ENCODE measurements around the gene TSHZ2.

TSHZ2 gene

DNA sequence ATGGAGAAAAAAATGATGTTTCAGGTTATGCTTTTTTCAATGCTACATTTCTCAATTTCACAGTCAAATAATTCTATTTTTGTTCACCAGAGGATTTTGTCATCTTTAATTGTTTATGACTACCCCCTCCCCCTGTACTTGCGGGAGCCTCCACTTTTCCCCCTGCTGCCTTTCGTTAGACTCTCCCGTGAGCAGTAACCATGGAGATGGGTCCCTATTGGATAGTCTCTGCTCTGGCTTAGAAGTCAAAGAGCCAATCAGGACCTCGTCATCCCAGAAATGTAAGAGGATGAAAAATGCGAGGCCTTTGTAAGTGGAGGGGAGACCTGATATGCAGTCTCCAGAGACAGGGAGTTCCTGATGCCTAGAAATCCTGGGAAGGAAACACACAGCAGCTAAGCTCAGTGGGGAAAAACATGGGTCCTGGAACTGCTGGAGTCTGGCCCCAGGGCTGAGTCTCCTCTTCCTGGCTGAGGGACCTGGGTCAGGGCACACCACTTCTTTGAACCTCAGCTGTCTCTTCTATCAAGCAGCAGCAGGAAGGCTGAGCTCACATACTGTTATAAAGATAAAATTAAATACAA, 298.7 kb downstream of the TSHZ2 start:
- FAIRE-seq (no peak), DNase-seq (ENCODE audit: insufficient read length) (no peak)
- no peak for TF ChIP-seq TAF1 (IDR thresholded peaks at IDR 0.05; ENCODE audit: borderline replicate concordance, low read depth, low read length)
- TF ChIP-seq POLR2A (IDR thresholded peaks at IDR 0.05; ENCODE audit: low read depth, low read length) = no peak

- FAIRE-seq = no peak
- no peak for DNase-seq (ENCODE audit: insufficient read length)
- TF ChIP-seq TAF1 (IDR thresholded peaks at IDR 0.05; ENCODE audit: borderline replicate concordance, low read depth, low read length) = no peak
- no peak for TF ChIP-seq POLR2A (IDR thresholded peaks at IDR 0.05; ENCODE audit: low read depth, low read length)
Measured at GRCh38 chr20:53274365-53274764, 302.2 kb downstream of the TSHZ2 start.

- TF ChIP-seq POLR2A (IDR thresholded peaks at IDR 0.05; ENCODE audit: low read depth, low read length) = no peak
- TF ChIP-seq TAF1 (IDR thresholded peaks at IDR 0.05; ENCODE audit: borderline replicate concordance, low read depth, low read length) = no peak
- TF ChIP-seq POLR2AphosphoS5 (IDR thresholded peaks at IDR 0.05; ENCODE audit: low read depth, low read length) = no peak
- DNase-seq (ENCODE audit: insufficient read length) (no peak), FAIRE-seq (no peak)
Measured at GRCh38 chr20:53274807-53275206, 302.6 kb downstream of the TSHZ2 start.

DNA sequence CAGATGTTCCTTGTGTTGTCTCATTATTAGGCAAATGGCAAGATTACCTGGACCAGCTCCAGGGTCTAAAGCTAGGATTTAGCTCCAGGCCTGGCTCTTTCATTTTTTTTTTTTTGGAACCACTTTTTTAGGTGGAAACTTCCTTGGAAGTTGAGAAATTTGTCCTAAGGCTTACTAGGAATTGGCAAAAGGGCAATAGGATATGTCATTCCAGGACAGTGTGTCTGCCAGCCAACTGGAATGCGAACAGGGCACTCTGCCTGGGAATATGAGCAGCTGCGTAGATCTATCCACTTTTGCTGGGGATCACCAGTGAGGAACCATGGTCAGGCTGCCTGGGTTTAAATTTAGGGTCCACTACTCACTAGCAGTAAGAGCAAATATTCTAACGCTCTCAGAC, 304.0 kb downstream of the TSHZ2 start:
- FAIRE-seq (no peak), DNase-seq (ENCODE audit: insufficient read length) (no peak)
- no peak for TF ChIP-seq POLR2AphosphoS5 (IDR thresholded peaks at IDR 0.05; ENCODE audit: low read depth, low read length)
- no peak for TF ChIP-seq POLR2A (IDR thresholded peaks at IDR 0.05; ENCODE audit: low read depth, low read length)
- TF ChIP-seq TAF1 (IDR thresholded peaks at IDR 0.05; ENCODE audit: borderline replicate concordance, low read depth, low read length) = no peak

DNA sequence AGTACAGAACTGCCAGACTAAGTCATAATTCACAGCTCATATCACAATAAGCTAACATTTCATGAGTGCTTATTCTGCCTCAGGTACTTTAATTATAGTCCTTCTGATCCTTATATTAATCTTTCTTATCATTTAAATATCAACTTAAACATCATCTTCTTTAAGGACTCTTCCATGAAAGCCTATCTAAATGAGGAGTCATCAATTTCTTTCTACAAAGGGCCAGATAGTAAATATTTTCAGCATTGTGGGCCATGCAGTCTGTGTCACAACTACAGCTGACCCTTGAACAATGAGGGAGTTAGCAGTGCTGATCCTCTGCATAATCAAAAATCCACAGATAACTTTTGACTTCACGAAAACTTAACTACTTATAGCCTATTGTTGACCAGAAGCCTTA, 306.4 kb downstream of the TSHZ2 start:
- TF ChIP-seq POLR2A (IDR thresholded peaks at IDR 0.05; ENCODE audit: low read depth, low read length) = no peak
- TF ChIP-seq POLR2AphosphoS5 (IDR thresholded peaks at IDR 0.05; ENCODE audit: low read depth, low read length) = no peak
- no peak for TF ChIP-seq TAF1 (IDR thresholded peaks at IDR 0.05; ENCODE audit: borderline replicate concordance, low read depth, low read length)
- FAIRE-seq (no peak), DNase-seq (ENCODE audit: insufficient read length) (no peak)

- FAIRE-seq (no peak), DNase-seq (ENCODE audit: insufficient read length) (no peak)
- no peak for TF ChIP-seq POLR2AphosphoS5 (IDR thresholded peaks at IDR 0.05; ENCODE audit: low read depth, low read length)
Measured at GRCh38 chr20:53279735-53280134, 307.6 kb downstream of the TSHZ2 start.

DNA sequence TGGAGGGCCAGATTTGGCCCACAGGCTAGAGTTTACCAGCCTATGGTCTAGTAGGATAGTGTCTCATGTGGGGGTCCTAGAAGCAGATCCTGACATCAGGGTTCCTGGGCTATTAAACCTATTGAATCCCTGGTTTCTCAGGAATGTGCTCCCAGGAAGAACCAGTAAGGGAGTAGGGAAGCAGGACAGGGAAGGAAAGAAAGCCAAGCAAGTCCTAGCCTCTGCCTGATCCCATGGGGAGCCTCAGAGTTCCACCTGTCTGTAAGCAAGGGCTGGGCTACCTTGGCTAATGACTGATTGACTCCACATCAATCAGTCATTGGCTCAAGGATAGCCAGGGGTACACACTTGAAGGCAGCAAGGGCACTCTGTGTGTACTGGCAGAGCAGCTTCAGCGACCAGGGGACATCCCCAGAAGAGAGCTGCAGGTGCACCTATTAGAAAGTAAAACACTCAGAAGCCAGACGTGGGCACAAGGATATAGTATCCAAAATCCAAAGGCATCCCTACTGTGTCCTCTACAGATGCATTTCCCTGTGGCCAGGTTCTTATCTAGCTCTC, 309.5 kb downstream of the TSHZ2 start:
- DNase-seq (ENCODE audit: insufficient read length) (no peak), FAIRE-seq (no peak)
- TF ChIP-seq POLR2AphosphoS5 (IDR thresholded peaks at IDR 0.05; ENCODE audit: low read depth, low read length) = no peak
- no peak for TF ChIP-seq POLR2A (IDR thresholded peaks at IDR 0.05; ENCODE audit: low read depth, low read length)
- no peak for TF ChIP-seq TAF1 (IDR thresholded peaks at IDR 0.05; ENCODE audit: borderline replicate concordance, low read depth, low read length)

DNA sequence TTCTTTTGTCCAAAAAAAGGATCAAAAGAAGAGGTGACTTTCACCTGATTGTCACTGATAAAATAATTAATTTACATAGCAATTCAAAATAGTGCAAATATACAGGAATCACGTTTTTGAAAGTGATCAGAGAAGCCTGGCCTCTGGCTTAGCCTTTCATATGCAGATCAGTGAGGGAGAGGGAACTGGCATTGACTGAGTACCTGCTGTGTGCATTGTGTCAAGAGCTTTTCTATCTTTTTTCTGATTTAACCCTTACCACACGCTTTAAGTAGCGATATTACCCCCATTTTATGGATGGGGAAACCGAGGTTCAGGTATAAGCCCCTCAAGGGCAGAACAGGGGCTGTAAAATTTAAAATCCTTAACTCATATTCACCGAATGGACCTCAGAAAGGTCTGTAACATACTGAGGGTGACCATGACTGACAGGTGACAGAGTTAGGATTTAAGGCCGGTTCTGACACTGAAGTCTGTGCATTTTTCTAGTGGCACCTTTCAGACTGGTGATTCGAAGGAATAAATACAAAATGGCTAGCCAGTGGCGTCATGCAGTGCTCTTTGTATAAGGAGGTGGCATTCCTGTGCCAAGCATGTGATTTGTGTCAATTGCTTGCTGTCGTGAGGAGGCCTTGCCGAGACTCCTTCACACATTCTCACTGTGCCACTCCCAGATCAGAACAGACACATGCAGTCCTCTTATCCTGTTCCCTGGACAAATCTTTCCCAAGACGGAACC, 310.2 kb downstream of the TSHZ2 start:
- DNase-seq (ENCODE audit: insufficient read length) (no peak), FAIRE-seq (no peak)
- TF ChIP-seq POLR2A (IDR thresholded peaks at IDR 0.05; ENCODE audit: low read depth, low read length) (no peak), TAF1 (IDR thresholded peaks at IDR 0.05; ENCODE audit: borderline replicate concordance, low read depth, low read length) (no peak), POLR2AphosphoS5 (IDR thresholded peaks at IDR 0.05; ENCODE audit: low read depth, low read length) (no peak)

- no peak for DNase-seq (ENCODE audit: insufficient read length)
- no peak for FAIRE-seq
- TF ChIP-seq POLR2A (IDR thresholded peaks at IDR 0.05; ENCODE audit: low read depth, low read length) (no peak), POLR2AphosphoS5 (IDR thresholded peaks at IDR 0.05; ENCODE audit: low read depth, low read length) (no peak), TAF1 (IDR thresholded peaks at IDR 0.05; ENCODE audit: borderline replicate concordance, low read depth, low read length) (no peak)
Measured at GRCh38 chr20:53283011-53283410, 310.9 kb downstream of the TSHZ2 start.

DNA sequence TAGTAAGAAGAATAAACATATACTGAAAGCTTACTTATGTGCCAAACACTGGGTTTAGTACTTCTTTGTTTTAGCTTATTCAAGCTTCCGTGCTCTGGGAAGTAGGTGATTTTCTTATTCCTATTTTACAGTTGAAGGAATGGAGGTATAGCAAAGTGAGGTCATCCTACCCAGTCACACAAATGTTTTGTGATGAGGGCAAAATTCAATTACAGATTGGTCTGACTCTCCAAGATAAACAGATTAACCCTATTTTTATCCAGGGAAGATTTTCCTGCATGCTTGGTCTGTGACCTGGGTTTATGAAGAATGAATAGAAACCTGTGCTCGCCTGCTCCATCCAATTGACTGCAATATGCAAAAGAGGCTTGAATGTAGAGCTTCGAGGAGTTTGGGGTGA, 311.4 kb downstream of the TSHZ2 start:
- no peak for FAIRE-seq
- DNase-seq (ENCODE audit: insufficient read length) = no peak
- no peak for TF ChIP-seq POLR2A (IDR thresholded peaks at IDR 0.05; ENCODE audit: low read depth, low read length)
- no peak for TF ChIP-seq POLR2AphosphoS5 (IDR thresholded peaks at IDR 0.05; ENCODE audit: low read depth, low read length)
- TF ChIP-seq TAF1 (IDR thresholded peaks at IDR 0.05; ENCODE audit: borderline replicate concordance, low read depth, low read length) = no peak

GRCh38 chr20:53284256-53284655, 312.1 kb downstream of the TSHZ2 start:
- DNase-seq (ENCODE audit: insufficient read length) (no peak), FAIRE-seq (no peak)
- TF ChIP-seq TAF1 (IDR thresholded peaks at IDR 0.05; ENCODE audit: borderline replicate concordance, low read depth, low read length) (no peak), POLR2AphosphoS5 (IDR thresholded peaks at IDR 0.05; ENCODE audit: low read depth, low read length) (no peak), POLR2A (IDR thresholded peaks at IDR 0.05; ENCODE audit: low read depth, low read length) (no peak)

GRCh38 chr20:53284696-53285095, 312.5 kb downstream of the TSHZ2 start:
- FAIRE-seq = no peak
- no peak for DNase-seq (ENCODE audit: insufficient read length)
- TF ChIP-seq POLR2A (IDR thresholded peaks at IDR 0.05; ENCODE audit: low read depth, low read length) (no peak), POLR2AphosphoS5 (IDR thresholded peaks at IDR 0.05; ENCODE audit: low read depth, low read length) (no peak), TAF1 (IDR thresholded peaks at IDR 0.05; ENCODE audit: borderline replicate concordance, low read depth, low read length) (no peak)

All from GM12892 (cell line).